Measurements from ENCODE around the gene LBX2. TPM values are rescaled to one million over a fixed set of nuclear protein-coding genes. Genes with fewer than 3 reads are reported as not detected.

LBX2 gene
- polyA plus RNA-seq, 1 donor (not counting 4 experiments of a cell fraction or from before 2014, with no cell fraction given) = 0.09 TPM

- no peaks in the 10 kb centered on the region for H4K20me1 ChIP-seq (ENCODE audit: control insufficient read depth, extremely low read depth, insufficient read depth, low read length)
- no peak overlapping the region for H2AFZ ChIP-seq (ENCODE audit: control insufficient read depth, low read length)
- H3K4me2 ChIP-seq (ENCODE audit: control insufficient read depth, extremely low read depth, insufficient read depth, low read depth, low read length) = no peak overlapping the region
- peaks cover 4% of the 10 kb centered on the region for H3K9me1 ChIP-seq (ENCODE audit: control insufficient read depth, extremely low read depth, insufficient read depth, low read length)
- FAIRE-seq = no peak
- H3K4me3 ChIP-seq (ENCODE audit: control insufficient read depth in 2 of 3, extremely low read depth in 1 of 3, insufficient read depth in 2 of 3, low read depth in 1 of 3, low read length in 3 of 3) = no peak overlapping the region
- peaks cover 5 to 13% of the 10 kb centered on the region in 2 experiments for H3K36me3 ChIP-seq (ENCODE audit: control insufficient read depth in 2 of 2, extremely low read depth in 1 of 2, insufficient read depth in 2 of 2, low read length in 2 of 2)
- TF ChIP-seq CTCF (optimal IDR thresholded peaks at IDR 0.05 in 1 of 3, IDR thresholded peaks at IDR 0.05 in 1 of 3, conservative IDR thresholded peaks at IDR 0.05 in 1 of 3; ENCODE audit: extremely low read depth in 1 of 3, insufficient read depth in 2 of 3, low read length in 3 of 3) = no peak
- no peak for TF ChIP-seq EZH2 (IDR thresholded peaks at IDR 0.05; ENCODE audit: low read length)
- no peak for DNase-seq (ENCODE audit: low read depth, low spot score)
- no peak overlapping the region for H3K9ac ChIP-seq (ENCODE audit: control insufficient read depth, extremely low read depth, insufficient read depth, low read length)
- no peaks in the 10 kb centered on the region for H3K9me3 ChIP-seq (ENCODE audit: control insufficient read depth, low read depth, low read length)
- dilution Hi-C loops (cut with MboI; ENCODE audit: extremely low pct_ligation_motif_present, low sequenced_read_pairs) = no loop called here
- H3K4me1 ChIP-seq (ENCODE audit: control insufficient read depth, extremely low read depth, insufficient read depth, low read length) = peaks cover 20% of the 10 kb centered on the region
- no peaks in the 10 kb centered on the region for H3K27me3 ChIP-seq (ENCODE audit: control insufficient read depth, extremely low read depth, insufficient read depth, low read length)
- H3K27ac ChIP-seq (ENCODE audit: control insufficient read depth, insufficient read depth, low read length) = no peak overlapping the region
- H3K79me2 ChIP-seq (ENCODE audit: control insufficient read depth, insufficient read depth, low read length) = peaks cover 9% of the 10 kb centered on the region
Measured at GRCh38 chr2:74534411-74534810, 35.0 kb upstream of the LBX2 start.

GRCh38 chr2:74533464-74533863, 34.1 kb upstream of the LBX2 start:
- Histone ChIP-seq H3K9ac (ENCODE audit: control insufficient read depth, extremely low read depth, insufficient read depth, low read length) (no peak overlapping the region), H3K79me2 (ENCODE audit: control insufficient read depth, insufficient read depth, low read length) (peaks cover 19% of the 10 kb centered on the region), H3K27ac (ENCODE audit: control insufficient read depth, insufficient read depth, low read length) (no peak overlapping the region), H3K4me3 (ENCODE audit: control insufficient read depth in 2 of 3, extremely low read depth in 1 of 3, insufficient read depth in 2 of 3, low read depth in 1 of 3, low read length in 3 of 3) (no peak overlapping the region), H2AFZ (ENCODE audit: control insufficient read depth, low read length) (no peak overlapping the region), H3K4me1 (ENCODE audit: control insufficient read depth, extremely low read depth, insufficient read depth, low read length) (peaks cover 21% of the 10 kb centered on the region), H3K36me3 (ENCODE audit: control insufficient read depth in 2 of 2, extremely low read depth in 1 of 2, insufficient read depth in 2 of 2, low read length in 2 of 2) (peaks cover 5 to 13% of the 10 kb centered on the region in 2 experiments), H3K27me3 (ENCODE audit: control insufficient read depth, extremely low read depth, insufficient read depth, low read length) (no peaks in the 10 kb centered on the region), H3K9me3 (ENCODE audit: control insufficient read depth, low read depth, low read length) (no peaks in the 10 kb centered on the region), H4K20me1 (ENCODE audit: control insufficient read depth, extremely low read depth, insufficient read depth, low read length) (no peaks in the 10 kb centered on the region), H3K9me1 (ENCODE audit: control insufficient read depth, extremely low read depth, insufficient read depth, low read length) (peaks cover 4% of the 10 kb centered on the region), H3K4me2 (ENCODE audit: control insufficient read depth, extremely low read depth, insufficient read depth, low read depth, low read length) (no peak overlapping the region)
- no peak for DNase-seq (ENCODE audit: low read depth, low spot score)
- dilution Hi-C loops (cut with MboI; ENCODE audit: extremely low pct_ligation_motif_present, low sequenced_read_pairs) = no loop called here
- FAIRE-seq = no peak
- TF ChIP-seq EZH2 (IDR thresholded peaks at IDR 0.05; ENCODE audit: low read length) = no peak
- TF ChIP-seq CTCF (optimal IDR thresholded peaks at IDR 0.05 in 1 of 3, IDR thresholded peaks at IDR 0.05 in 1 of 3, conservative IDR thresholded peaks at IDR 0.05 in 1 of 3; ENCODE audit: extremely low read depth in 1 of 3, insufficient read depth in 2 of 3, low read length in 3 of 3) = no peak

Measured in keratinocyte (primary cell).